HFFc6 (cell line): ENCODE measurements around the gene AHR. TPM values are rescaled to one million over a fixed set of nuclear protein-coding genes. Genes with fewer than 3 reads are reported as not detected.

Source experiments
- DNase-seq: peaks from one replicate; pipeline ENCODE4 v3.0.0-alpha.2; 2018
- H3K27ac Mint-ChIP-seq: 2 replicates; pipeline ENCODE4 v1.8.0; 2020; ENCODE audit warnings: mild to moderate bottlenecking, mixed read lengths
- H3K27me3 Mint-ChIP-seq: 2 replicates; pipeline ENCODE4 v1.8.0; 2021; ENCODE audit warnings: mild to moderate bottlenecking, moderate library complexity, mixed read lengths; ENCODE audit not compliant: insufficient read depth
- H3K36me3 Mint-ChIP-seq: 2 replicates; pipeline ENCODE4 v1.8.0; 2021; ENCODE audit warnings: low read depth, mixed read lengths
- H3K4me1 Mint-ChIP-seq: 2 replicates; pipeline ENCODE4 v1.8.0; 2020; ENCODE audit warnings: low read depth, mixed read lengths
- H3K4me3 Mint-ChIP-seq: 2 replicates; pipeline ENCODE4 v1.8.0; 2020; ENCODE audit warnings: mild to moderate bottlenecking, moderate library complexity, mixed read lengths
- H3K9me3 Mint-ChIP-seq: 2 replicates; pipeline ENCODE4 v1.8.0; 2020; ENCODE audit warnings: mild to moderate bottlenecking, mixed read lengths
- CTCF ChIP-seq: fragments of 200-600 bp; sonication (generic); IDR thresholded peaks from 2 replicates; pipeline ENCODE4 v1.5.0; 2021; ENCODE audit warnings: antibody characterized with exemption, mild to moderate bottlenecking
- total RNA-seq, 6 experiments: library from RNA; stranded (reverse); fragmentation: NEBNext Ultra II Directional; extraction: Animal tissue kit (Norgen Biotek cat#: 25700); gene quantifications; 2 replicates in 1 of 6; 3 replicates in 5 of 6; pipeline ENCODE4 v1.2.3, GENCODE V29; 2021

The AHR gene
- total RNA-seq, 6 experiments from 2014 or later, result 35.8 to 57.2 (median 47.4) TPM

- H3K27ac Mint-ChIP-seq, result no peak overlapping the region
- H3K27me3 Mint-ChIP-seq, result peaks cover 2% of the 10 kb centered on the region; the same call in 1 of the 2 replicates
- no peak for DNase-seq
- peaks cover 47% of the 10 kb centered on the region for H3K36me3 Mint-ChIP-seq
- H3K9me3 Mint-ChIP-seq, result no peaks in the 10 kb centered on the region
- H3K4me3 Mint-ChIP-seq, result no peak overlapping the region
- peaks cover 33% of the 10 kb centered on the region for H3K4me1 Mint-ChIP-seq
- TF ChIP-seq CTCF, result no peak
Measured at GRCh38 chr7:17328641-17329040, 30.2 kb downstream of the AHR start.

GRCh38 chr7:17329440-17329839, 31.0 kb downstream of the AHR start:
- Mint-ChIP-seq H3K4me3 (no peak overlapping the region), H3K36me3 (peaks cover 55% of the 10 kb centered on the region), H3K4me1 (peaks cover 37% of the 10 kb centered on the region), H3K9me3 (no peaks in the 10 kb centered on the region), H3K27me3 (peaks cover 2% of the 10 kb centered on the region; the same call in 1 of the 2 replicates), H3K27ac (no peak overlapping the region)
- no peak for DNase-seq
- TF ChIP-seq CTCF, result no peak

GRCh38 chr7:17331891-17332501, 33.5 kb downstream of the AHR start:
- peaks cover 26% of the 10 kb centered on the region for H3K4me1 Mint-ChIP-seq

GRCh38 chr7:17333221-17333620, 34.8 kb downstream of the AHR start:
- Mint-ChIP-seq H3K27ac (peak overlapping the region; percentile 18), H3K36me3 (peaks cover 60% of the 10 kb centered on the region), H3K4me1 (peaks cover 26% of the 10 kb centered on the region), H3K27me3 (no peaks in the 10 kb centered on the region; the same call in 1 of the 2 replicates), H3K9me3 (no peaks in the 10 kb centered on the region), H3K4me3 (no peak overlapping the region)
- TF ChIP-seq CTCF, result no peak
- no peak for DNase-seq

More at GRCh38 chr7:17331891-17332501, 33.5 kb downstream of the AHR start:
- DNase-seq, result no peak
- no peaks in the 10 kb centered on the region; the same call in 1 of the 2 replicates for H3K27me3 Mint-ChIP-seq
- H3K9me3 Mint-ChIP-seq, result no peaks in the 10 kb centered on the region
- TF ChIP-seq CTCF, result no peak
- no peak overlapping the region for H3K4me3 Mint-ChIP-seq
- peaks cover 58% of the 10 kb centered on the region for H3K36me3 Mint-ChIP-seq
- H3K27ac Mint-ChIP-seq, result no peak overlapping the region

GRCh38 chr7:17336168-17336567, 37.7 kb downstream of the AHR start:
- H3K4me3 Mint-ChIP-seq, result no peak overlapping the region
- no peak overlapping the region for H3K27ac Mint-ChIP-seq
- H3K36me3 Mint-ChIP-seq, result peaks cover 50% of the 10 kb centered on the region
- TF ChIP-seq CTCF, result no peak
- DNase-seq, result no peak
- H3K27me3 Mint-ChIP-seq, result no peaks in the 10 kb centered on the region; the same call in 1 of the 2 replicates
- H3K9me3 Mint-ChIP-seq, result no peaks in the 10 kb centered on the region
- H3K4me1 Mint-ChIP-seq, result peaks cover 19% of the 10 kb centered on the region
